ENCODE results near the gene ULK2.

The ULK2 gene

DNA sequence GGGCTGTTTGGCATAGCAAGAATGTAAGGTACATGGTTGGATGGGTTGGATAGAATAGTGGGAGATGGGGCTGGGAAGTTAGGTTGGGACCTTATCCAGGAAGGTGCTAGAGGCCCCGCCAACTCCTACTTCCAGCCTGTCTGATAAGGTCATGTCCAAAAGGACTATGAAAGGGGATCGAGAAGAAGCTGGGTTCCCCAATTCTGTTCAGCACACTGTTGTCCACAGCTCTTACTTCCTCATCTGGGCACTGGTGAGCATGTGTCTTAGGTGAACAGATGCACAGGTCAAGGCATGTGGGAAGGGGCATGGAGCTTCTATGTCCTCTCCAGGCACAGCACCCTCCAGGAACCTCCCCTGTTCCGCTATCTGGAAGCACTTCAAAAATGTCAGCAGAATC lies 5.6 kb upstream of the ULK2 start:
- Histone ChIP-seq H4K20me1 (ENCODE audit: insufficient read depth, low read length, poor library complexity, severe bottlenecking) (no peaks in the 10 kb centered on the region), H3K9me2 (replicated peaks; ENCODE audit: low read depth, low read length) (no peaks in the 10 kb centered on the region), H3K36me3 (ENCODE audit: insufficient read depth, low read length) (no peaks in the 10 kb centered on the region), H3F3A (ENCODE audit: low read depth) (no peaks in the 10 kb centered on the region), H3K4me1 (ENCODE audit: insufficient read depth, low read length, poor library complexity, severe bottlenecking) (peaks cover 20% of the 10 kb centered on the region), H3K4me3 (ENCODE audit: low read length, poor library complexity, severe bottlenecking) (no peak overlapping the region), H3K79me2 (ENCODE audit: insufficient read depth, low read length) (no peaks in the 10 kb centered on the region), H3K27me3 (ENCODE audit: insufficient read depth, low read length, poor library complexity, severe bottlenecking) (no peaks in the 10 kb centered on the region), H3K4me2 (ENCODE audit: low read depth, low read length, poor library complexity, severe bottlenecking) (no peak overlapping the region), H3K9me3 (ENCODE audit: insufficient read depth, low read depth, low read length) (no peaks in the 10 kb centered on the region), H2AFZ (ENCODE audit: low read length) (no peak overlapping the region), H3K9ac (ENCODE audit: low read depth, low read length, poor library complexity, severe bottlenecking) (no peak overlapping the region)
- no peak for TF ChIP-seq CTCF (conservative IDR thresholded peaks at IDR 0.05; ENCODE audit: low read length)
- no peak for TF ChIP-seq EZH2phosphoT487 (IDR thresholded peaks at IDR 0.05; ENCODE audit: borderline replicate concordance)

DNA sequence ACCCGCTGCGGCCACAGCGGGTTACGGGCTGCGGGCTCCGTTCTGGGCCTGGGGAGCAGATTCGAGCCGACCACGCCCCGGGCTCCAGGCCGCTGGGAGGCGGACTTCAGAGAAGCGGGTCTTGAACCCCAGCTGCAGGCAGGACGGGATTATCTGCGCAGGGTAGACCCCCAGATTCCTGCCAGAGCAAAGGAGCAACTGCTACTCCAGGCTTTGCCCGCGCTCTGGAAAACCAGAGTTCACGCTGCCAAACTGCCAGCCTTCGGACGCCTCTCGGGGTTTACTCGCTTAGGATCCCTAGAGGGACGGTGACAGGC lies 301 bp upstream of the ULK2 start:
- H3K79me2 ChIP-seq (ENCODE audit: insufficient read depth, low read length): no peaks in the 10 kb centered on the region
- TF ChIP-seq CTCF (conservative IDR thresholded peaks at IDR 0.05; ENCODE audit: low read length) (no peak), EZH2phosphoT487 (IDR thresholded peaks at IDR 0.05; ENCODE audit: borderline replicate concordance) (no peak)
- H3K4me1 ChIP-seq (ENCODE audit: insufficient read depth, low read length, poor library complexity, severe bottlenecking): no peaks in the 10 kb centered on the region
- H3K9me2 ChIP-seq (replicated peaks; ENCODE audit: low read depth, low read length): no peaks in the 10 kb centered on the region
- no peaks in the 10 kb centered on the region for H3K36me3 ChIP-seq (ENCODE audit: insufficient read depth, low read length)
- H3K9me3 ChIP-seq (ENCODE audit: insufficient read depth, low read depth, low read length): no peaks in the 10 kb centered on the region
- H3K9ac ChIP-seq (ENCODE audit: low read depth, low read length, poor library complexity, severe bottlenecking): no peak overlapping the region
- H3K4me3 ChIP-seq (ENCODE audit: low read length, poor library complexity, severe bottlenecking): no peak overlapping the region
- H3F3A ChIP-seq (ENCODE audit: low read depth): no peaks in the 10 kb centered on the region
- no peak overlapping the region for H3K4me2 ChIP-seq (ENCODE audit: low read depth, low read length, poor library complexity, severe bottlenecking)
- H3K27me3 ChIP-seq (ENCODE audit: insufficient read depth, low read length, poor library complexity, severe bottlenecking): no peaks in the 10 kb centered on the region
- H2AFZ ChIP-seq (ENCODE audit: low read length): no peak overlapping the region
- no peaks in the 10 kb centered on the region for H4K20me1 ChIP-seq (ENCODE audit: insufficient read depth, low read length, poor library complexity, severe bottlenecking)

- H3K4me3 ChIP-seq (ENCODE audit: low read length, poor library complexity, severe bottlenecking): no peak overlapping the region
These were observed 732 bp downstream of the ULK2 start for GRCh38 chr17:19867079-19867328.

More at GRCh38 chr17:19867079-19867328, 732 bp downstream of the ULK2 start:
- no peak for TF ChIP-seq EZH2phosphoT487 (IDR thresholded peaks at IDR 0.05; ENCODE audit: borderline replicate concordance)
- TF ChIP-seq CTCF (conservative IDR thresholded peaks at IDR 0.05; ENCODE audit: low read length): no peak
- Histone ChIP-seq H3K9me3 (ENCODE audit: insufficient read depth, low read depth, low read length) (no peaks in the 10 kb centered on the region), H3K9ac (ENCODE audit: low read depth, low read length, poor library complexity, severe bottlenecking) (no peak overlapping the region), H3K4me1 (ENCODE audit: insufficient read depth, low read length, poor library complexity, severe bottlenecking) (no peaks in the 10 kb centered on the region), H4K20me1 (ENCODE audit: insufficient read depth, low read length, poor library complexity, severe bottlenecking) (no peaks in the 10 kb centered on the region), H2AFZ (ENCODE audit: low read length) (no peak overlapping the region), H3K4me2 (ENCODE audit: low read depth, low read length, poor library complexity, severe bottlenecking) (no peak overlapping the region), H3K27me3 (ENCODE audit: insufficient read depth, low read length, poor library complexity, severe bottlenecking) (no peaks in the 10 kb centered on the region), H3F3A (ENCODE audit: low read depth) (no peaks in the 10 kb centered on the region), H3K79me2 (ENCODE audit: insufficient read depth, low read length) (no peaks in the 10 kb centered on the region), H3K9me2 (replicated peaks; ENCODE audit: low read depth, low read length) (no peaks in the 10 kb centered on the region), H3K36me3 (ENCODE audit: insufficient read depth, low read length) (no peaks in the 10 kb centered on the region)

Data from Loucy (cell line).